GM06990 (cell line): Measurements from ENCODE around the gene NAALAD2.

Experiments
- DNase-seq: peaks from one replicate; pipeline ENCODE4 v3.0.0-alpha.2; 2011; ENCODE audit not compliant: insufficient read length; ENCODE audit errors: extremely low read depth
- H3K27me3 ChIP-seq: replicated peaks from 2 replicates; pipeline ENCODE4 v1.6.0; 2011; ENCODE audit warnings: low read length; ENCODE audit not compliant: control insufficient read depth, insufficient read depth
- H3K36me3 ChIP-seq: 2 replicates; pipeline ENCODE4 v1.5.1; 2011; ENCODE audit warnings: low read length; ENCODE audit not compliant: control insufficient read depth, insufficient read depth
- H3K4me3 ChIP-seq: replicated peaks from 2 replicates; pipeline ENCODE4 v1.5.1; 2011; ENCODE audit warnings: low read depth, mild to moderate bottlenecking, control low read depth, low read length
- TF ChIP-seq, protein P1 (sequence below): IDR thresholded peaks from 2 replicates; pipeline ENCODE4 v1.5.1; 2011; ENCODE audit warnings: low read length, control low read depth, mild to moderate bottlenecking, inconsistent platforms; ENCODE audit not compliant: insufficient read depth, poor library complexity, severe bottlenecking

NAALAD2 gene

GRCh38 chr11:90219438-90219837, 85.0 kb downstream of the NAALAD2 start:
- DNase-seq = no peak
- Histone ChIP-seq H3K4me3 (no peak overlapping the region), H3K27me3 (no peaks in the 10 kb centered on the region), H3K36me3 (no peaks in the 10 kb centered on the region)
- TF ChIP-seq, protein P1, sequence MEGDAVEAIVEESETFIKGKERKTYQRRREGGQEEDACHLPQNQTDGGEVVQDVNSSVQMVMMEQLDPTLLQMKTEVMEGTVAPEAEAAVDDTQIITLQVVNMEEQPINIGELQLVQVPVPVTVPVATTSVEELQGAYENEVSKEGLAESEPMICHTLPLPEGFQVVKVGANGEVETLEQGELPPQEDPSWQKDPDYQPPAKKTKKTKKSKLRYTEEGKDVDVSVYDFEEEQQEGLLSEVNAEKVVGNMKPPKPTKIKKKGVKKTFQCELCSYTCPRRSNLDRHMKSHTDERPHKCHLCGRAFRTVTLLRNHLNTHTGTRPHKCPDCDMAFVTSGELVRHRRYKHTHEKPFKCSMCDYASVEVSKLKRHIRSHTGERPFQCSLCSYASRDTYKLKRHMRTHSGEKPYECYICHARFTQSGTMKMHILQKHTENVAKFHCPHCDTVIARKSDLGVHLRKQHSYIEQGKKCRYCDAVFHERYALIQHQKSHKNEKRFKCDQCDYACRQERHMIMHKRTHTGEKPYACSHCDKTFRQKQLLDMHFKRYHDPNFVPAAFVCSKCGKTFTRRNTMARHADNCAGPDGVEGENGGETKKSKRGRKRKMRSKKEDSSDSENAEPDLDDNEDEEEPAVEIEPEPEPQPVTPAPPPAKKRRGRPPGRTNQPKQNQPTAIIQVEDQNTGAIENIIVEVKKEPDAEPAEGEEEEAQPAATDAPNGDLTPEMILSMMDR = no peak

GRCh38 chr11:90220391-90220790, 85.9 kb downstream of the NAALAD2 start:
- H3K27me3 ChIP-seq = no peaks in the 10 kb centered on the region
- H3K36me3 ChIP-seq = no peaks in the 10 kb centered on the region
- peak overlapping the region; percentile 71 for H3K4me3 ChIP-seq
- no peak for DNase-seq
- TF ChIP-seq, protein P1 = no peak

DNA sequence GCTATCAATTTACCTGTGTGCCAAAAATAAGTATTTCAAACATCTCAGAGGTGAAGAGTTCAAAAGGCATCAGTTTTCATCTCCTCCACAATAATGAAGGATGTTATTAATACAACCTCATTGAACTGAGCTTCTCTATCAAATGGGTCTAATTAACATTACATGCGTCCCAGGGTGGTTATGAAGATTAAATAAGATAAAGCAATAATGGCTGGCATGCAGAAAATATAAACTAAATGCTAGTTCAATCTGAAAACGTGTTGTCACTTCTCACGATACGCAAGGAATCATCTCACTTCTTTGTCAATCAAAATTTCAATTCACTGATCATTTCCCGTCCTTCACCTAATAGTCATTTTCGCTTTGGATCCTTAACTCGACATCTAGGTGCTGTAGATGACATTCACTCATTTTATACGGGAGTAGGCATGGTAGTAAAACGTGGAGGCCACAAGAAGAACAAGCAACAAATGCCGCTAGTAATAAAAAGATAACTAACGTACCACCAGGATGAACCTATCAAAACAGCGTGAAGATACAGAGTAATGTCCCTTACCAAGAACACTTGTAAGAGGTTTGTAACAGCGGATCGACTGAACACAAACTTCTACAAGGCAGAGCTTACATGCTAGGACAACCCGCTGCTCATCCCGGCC, 87.5 kb downstream of the NAALAD2 start:
- TF ChIP-seq, protein P1 = no peak
- Histone ChIP-seq H3K27me3 (no peaks in the 10 kb centered on the region), H3K4me3 (peak overlapping the region; percentile 71), H3K36me3 (no peaks in the 10 kb centered on the region)
- DNase-seq = no peak

DNA sequence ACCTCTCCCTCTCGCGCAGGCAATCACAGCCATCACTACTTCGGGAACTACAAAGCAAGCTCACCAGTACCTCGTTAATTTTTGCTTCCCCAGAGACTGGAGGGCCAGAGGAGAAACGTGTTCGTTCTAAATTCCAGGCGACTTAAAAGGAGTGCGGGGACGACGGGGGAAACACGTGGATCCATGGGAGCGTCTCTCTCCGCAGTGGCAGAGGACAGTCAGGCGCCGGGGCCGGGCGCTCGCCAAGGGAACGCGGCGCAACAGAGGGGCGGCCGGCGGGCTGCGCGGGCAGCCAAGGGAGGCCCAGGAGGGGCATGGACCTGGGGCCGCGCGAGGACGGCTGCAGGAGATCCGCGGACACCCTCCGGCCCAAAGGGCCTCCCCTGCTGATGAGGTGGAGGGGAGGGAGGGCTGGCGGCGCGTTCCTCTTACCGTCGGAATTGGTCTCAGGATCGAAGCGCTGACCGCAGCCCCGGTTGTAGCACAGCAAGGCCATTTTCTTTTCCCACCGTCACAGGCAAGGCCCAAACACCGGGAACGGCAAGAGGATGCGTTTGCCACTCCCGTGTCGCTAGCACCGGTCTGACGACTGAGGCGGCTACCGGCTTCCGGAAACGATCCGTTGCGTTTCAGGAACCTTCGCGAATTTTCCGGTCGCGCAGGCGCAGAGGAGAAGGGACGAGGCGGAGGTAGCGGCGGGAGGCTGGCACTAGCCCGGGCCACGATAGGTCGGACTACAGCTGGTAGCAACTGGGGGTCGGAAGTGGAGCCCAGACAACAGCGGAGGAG, 88.2 kb downstream of the NAALAD2 start, which contains the start of gene CHORDC1:
Gene CHORDC1 (minus strand): TSS at position 591 of the 789 bp plus-strand sequence. CDS start 95 bp downstream, at position 496.
- Histone ChIP-seq H3K36me3 (no peaks in the 10 kb centered on the region), H3K4me3 (peak within 1 kb of the TSS; percentile 71), H3K27me3 (no peaks in the 10 kb centered on the region)
- peak; percentile 91 for DNase-seq
- TF ChIP-seq, protein P1 = no peak

- no peaks in the 10 kb centered on the region for H3K36me3 ChIP-seq
- H3K27me3 ChIP-seq = no peaks in the 10 kb centered on the region
- DNase-seq = no peak
- TF ChIP-seq, protein P1 = no peak
- H3K4me3 ChIP-seq = peak overlapping the region; percentile 71
Observed at GRCh38 chr11:90223248-90223585, 88.8 kb downstream of the NAALAD2 start.
